Measurements from ENCODE around the gene ACTMAP.
"Not testable (repeated sequence)": the region's sequence is repeated elsewhere in the genome, so short reads cannot be mapped to it uniquely, and the experiment has no call there.

Gene ACTMAP

DNA sequence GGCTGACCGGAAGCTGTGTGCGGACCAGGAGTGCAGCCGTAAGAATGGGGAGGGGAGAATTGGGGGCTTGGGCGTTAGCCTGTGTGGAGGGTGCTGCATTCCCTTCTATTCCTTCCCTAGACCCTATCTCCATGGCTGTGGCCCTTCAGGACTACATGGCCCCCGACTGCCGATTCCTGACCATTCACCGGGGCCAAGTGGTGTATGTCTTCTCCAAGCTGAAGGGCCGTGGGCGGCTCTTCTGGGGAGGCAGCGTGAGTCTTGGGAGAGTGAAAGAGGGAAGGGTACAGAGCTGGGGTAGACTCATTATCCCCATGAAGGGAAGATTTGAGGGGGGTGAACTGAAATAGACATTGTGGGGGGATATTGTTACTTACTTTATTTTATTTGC lies 25.4 kb upstream of the ACTMAP start:
- no peak for DNase-seq (ENCODE audit: low spot score)

DNA sequence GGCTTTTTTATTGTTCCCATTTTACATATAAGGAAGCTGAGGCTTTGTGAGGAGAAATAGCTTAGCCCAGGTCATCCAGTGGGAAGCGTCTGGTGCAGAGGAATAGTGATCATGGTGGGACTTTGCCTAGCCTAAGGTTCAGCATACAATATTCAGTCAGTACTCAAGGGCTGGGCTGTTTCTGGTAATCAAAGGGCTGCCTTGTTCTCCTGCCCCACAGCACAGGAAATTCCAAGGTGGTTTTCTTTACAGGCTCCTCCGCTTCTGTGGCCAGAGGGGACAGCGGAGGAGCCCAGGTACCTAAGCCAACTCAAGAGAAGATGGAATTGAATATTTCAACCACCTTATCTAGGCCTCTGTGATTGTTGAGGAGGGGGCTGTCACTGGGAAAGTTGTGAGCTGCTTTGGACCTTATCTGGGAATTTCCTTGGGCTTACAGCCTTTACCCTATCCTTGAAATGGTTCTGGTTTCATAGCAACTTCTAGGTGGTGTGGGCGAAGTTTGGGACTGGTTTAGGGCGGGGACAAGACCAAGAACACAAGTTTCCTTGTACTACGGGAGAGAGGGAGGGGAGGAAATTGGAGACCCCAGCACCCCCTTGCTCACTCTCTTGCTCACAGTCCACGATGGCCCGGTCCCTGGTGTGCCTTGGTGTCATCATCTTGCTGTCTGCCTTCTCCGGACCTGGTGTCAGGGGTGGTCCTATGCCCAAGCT lies 24.8 kb upstream of the ACTMAP start, which contains the start of gene MIA:
MIA (plus strand) TSS at position 606 of the 716 bp plus-strand sequence; CDS start at position 628, 22 bp downstream.
- DNase-seq (ENCODE audit: low spot score), result no peak

DNA sequence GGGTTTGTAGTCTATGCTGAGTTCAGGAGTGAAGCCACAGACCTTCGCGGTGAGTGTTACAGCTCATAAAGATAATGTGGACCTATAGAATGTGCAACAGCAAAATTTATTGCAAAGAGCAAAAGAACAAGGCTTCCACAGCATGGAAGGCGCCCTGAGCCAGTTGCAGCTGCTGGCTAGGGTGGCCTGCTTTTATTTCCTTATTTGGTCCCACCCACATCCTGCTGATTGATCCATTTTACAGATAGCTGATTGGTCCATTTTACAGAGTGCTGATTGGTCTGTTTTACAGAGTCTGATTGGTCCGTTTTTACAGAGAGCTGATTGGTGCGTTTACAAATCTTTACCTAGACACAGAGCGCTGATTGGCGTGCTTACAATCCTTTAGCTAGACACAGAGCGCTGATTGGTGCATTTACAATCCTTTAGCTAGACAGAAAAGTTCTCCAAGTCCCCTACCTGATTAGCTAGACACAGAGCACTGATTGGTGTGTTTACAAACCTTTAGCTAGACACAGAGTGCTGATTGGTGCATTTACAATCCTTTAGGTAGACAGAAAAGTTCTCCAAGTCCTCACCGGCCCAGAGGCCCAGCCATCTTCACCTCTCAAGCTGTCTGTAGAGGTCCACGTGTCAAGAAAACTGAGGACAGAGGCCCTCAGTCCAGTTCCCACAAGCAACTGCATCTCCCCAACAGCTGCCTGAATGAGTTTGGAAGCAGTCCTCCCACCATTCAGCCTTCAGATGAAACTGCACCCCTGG lies 21.0 kb upstream of the ACTMAP start:
- not testable (repeated sequence) for DNase-seq (ENCODE audit: low spot score)

DNA sequence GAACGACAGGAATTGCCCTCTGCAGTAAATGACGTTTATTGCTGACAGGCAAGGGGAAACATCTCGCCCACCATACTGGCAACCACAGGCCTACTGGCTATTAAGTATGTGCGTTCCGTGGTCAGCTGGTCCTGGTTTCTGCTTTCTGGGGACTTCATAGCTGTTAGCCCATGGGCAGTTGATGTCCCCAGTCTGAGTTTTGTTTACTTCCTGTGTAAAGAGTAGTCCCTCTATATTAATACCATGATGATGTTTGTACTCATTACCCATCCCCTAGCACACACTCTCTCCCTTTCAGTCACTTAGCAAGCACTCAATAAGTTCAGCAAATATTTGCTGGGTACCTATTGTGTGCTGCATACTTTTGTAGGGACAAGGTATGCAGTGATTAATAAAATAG lies 18.6 kb upstream of the ACTMAP start:
- no peak for DNase-seq (ENCODE audit: low spot score)

DNA sequence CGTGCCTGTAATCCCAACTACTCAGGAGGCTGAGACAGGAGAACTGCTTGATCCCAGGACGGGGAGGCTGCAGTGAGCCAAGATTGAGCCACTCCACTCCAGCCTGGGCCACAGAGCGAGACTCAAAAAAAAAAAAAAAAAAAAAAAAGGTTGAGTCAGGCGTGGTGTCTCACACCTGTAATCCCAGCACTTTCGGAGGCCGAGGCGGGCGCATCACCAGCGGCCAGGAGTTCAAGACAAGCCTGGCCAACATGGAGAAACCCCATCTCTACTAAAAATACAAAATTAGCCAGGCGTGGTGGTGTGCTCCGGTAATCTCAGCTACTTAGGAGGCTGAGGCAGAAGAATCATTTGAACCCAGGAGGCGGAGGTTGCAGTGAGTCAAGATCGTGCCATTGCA lies 16.1 kb upstream of the ACTMAP start:
- DNase-seq (ENCODE audit: low spot score), result not testable (repeated sequence)

DNA sequence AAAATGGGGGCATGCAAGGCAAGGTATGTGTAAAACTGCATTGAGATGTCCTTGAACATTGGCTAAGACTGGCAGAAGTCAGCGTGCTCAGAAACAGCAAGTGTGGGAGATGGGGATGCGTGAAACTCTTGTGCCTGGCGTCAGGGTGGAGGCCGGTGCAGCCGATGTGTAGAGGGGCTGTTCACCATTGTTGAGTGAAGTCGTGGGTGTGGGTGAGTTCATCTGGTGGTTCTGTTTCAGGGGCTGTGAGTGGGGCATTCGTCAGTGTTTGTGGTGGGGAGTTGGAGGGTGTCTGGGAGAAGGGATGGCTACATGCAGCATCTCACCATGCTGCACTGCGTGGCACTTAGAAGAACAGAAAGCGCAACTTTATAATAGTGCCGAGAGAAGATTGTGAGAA lies 13.7 kb upstream of the ACTMAP start:
- no peak for DNase-seq (ENCODE audit: low spot score)

DNA sequence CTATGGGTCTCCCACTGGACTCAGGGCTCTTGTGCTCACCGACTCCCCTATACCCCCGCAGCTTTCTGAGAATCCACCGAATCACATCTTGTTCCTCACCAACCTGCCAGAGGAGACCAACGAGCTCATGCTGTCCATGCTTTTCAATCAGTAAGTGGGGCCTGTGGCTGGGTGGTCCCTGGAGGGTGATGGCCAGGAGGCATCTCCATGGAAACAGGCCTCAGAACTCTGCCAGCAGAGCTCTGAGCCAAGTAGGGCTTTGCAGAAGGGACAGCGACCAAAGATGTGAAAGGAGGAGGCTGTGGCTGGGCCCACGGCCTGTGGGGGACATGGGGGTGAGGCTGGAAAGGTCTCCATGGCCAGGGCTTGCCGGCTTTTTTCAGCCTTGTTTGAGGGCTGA lies 13.2 kb upstream of the ACTMAP start:
- no peak for DNase-seq (ENCODE audit: low spot score)

DNA sequence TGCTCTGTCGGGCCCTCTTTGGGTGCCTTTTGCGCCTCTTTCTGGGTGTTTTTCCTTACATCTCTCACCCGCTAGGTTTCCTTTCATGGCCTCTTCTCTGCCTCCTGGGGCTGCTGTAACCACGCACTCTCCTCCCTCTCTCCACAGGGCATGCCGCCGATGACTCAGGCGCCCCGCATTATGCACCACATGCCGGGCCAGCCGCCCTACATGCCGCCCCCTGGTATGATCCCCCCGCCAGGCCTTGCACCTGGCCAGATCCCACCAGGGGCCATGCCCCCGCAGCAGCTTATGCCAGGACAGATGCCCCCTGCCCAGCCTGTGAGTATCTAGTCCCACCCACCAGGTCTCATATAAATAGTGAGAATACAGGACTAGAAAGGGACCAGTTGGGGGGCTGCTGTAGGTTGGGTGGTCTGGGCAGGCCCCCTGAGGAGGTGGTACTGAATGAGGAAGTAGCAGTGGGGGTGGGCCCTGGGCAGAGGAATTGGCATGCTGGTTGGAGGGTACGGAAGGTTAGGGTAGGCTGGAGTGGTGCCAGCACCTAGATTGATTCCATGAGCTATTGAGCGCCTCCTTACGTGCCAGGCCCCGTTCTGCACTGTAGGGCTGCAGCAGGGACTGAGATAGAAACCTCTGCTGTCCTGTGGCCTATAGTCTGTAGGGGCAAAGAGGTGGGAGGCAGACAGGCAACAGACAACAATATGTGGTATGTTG lies 12.6 kb upstream of the ACTMAP start:
- no peak for DNase-seq (ENCODE audit: low spot score)

DNA sequence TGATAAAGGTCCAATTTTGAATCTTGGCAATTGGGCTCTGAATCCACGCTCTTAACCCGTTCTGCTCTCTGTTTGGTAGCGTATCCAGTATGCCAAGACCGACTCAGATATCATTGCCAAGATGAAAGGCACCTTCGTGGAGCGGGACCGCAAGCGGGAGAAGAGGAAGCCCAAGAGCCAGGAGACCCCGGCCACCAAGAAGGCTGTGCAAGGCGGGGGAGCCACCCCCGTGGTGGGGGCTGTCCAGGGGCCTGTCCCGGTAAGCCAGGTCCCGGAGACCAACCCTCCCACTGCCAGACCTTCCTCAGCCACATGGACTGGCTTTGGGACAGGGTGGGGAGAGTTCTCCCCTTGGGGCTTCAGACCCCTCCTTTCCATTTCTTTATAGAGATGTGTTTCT lies 9.1 kb upstream of the ACTMAP start:
- no peak for DNase-seq (ENCODE audit: low spot score)

DNA sequence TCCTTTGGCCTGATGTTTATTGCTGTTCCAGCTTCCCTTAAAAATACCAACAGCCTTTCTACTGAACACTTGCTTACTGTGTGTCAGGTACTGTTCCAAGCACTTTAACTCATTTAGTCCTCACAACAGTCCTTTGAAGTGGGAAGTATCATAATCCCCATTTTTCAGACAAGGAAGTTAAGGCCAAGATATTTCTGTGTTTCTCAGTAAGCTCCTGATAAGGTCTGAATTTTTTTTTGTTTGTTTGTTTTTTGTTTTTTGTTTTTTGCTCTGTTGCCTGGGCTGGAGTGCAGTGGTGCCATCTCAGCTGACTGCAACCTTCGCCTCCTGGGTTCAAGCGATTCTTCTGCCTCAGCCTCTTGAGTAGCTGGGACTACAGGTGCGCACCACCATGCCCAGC lies 8.2 kb upstream of the ACTMAP start:
- no peak for DNase-seq (ENCODE audit: low spot score)

DNA sequence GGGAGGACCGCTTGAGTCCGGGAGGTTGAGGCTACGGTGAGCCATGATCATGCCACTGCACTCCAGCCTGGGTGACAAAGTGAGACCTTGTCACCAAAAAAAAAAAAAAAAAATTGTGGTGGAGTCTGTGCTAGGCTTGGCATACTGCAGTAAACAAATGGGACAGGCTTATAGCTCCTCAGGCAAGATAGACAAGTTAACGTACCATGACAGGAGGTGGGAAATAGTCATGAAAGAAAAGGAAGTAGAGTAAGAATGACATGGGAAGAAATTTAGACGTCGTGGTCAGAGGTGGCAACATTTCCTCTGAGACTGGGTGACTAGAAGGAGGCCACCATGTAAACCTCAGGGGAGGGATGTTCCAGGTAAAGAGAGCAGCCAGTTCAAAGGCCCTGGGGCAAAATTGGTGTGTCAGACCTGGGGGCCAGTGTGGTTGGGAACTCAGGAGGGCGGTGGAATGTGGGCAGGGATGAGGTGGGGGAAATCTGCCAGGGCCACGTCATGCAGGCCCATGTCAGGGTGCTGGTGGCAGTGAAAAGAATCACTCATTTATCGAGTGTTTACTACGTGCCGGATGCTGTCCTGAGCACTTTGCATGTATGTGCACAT lies 6.3 kb upstream of the ACTMAP start:
- no peak for DNase-seq (ENCODE audit: low spot score)

DNA sequence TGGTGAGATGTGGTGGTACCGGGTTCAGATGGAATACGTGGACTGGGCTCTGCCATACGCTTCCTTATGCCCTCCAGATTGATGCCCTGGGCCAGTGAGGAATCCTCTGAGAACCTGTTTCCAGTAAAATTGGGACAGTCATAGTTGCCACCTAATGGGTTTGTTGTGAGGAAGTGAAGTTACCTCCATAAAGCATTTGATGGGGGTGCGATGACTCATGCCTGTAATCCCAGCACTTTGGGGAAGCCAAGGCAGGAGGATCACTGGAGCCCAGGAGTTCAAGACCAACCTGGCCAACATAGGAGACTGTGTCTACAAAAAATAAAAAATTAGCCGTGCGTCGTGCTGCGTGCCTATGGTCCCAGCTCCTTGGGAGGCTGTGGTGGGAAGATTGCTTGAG lies 5.5 kb upstream of the ACTMAP start:
- DNase-seq (ENCODE audit: low spot score), result no peak

DNA sequence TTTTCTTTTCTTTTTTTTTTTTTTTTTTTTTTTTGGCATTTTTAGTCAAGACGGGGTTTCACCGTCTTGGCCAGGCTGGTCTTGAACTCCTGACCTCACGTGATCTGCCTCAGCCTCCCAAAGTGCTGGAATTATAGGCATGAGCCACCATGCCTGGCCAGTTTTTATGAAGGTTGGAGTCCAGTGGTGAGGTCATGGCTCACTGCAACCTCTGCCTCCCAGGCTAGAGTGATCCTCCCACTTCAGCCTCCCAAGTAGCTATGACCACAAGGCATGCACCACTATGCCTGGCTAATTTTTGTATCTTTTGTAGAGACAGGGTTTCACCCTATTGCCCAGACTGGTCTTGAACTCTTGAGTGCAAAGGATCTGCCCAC lies 5.0 kb upstream of the ACTMAP start:
- DNase-seq (ENCODE audit: low spot score), result no peak

DNA sequence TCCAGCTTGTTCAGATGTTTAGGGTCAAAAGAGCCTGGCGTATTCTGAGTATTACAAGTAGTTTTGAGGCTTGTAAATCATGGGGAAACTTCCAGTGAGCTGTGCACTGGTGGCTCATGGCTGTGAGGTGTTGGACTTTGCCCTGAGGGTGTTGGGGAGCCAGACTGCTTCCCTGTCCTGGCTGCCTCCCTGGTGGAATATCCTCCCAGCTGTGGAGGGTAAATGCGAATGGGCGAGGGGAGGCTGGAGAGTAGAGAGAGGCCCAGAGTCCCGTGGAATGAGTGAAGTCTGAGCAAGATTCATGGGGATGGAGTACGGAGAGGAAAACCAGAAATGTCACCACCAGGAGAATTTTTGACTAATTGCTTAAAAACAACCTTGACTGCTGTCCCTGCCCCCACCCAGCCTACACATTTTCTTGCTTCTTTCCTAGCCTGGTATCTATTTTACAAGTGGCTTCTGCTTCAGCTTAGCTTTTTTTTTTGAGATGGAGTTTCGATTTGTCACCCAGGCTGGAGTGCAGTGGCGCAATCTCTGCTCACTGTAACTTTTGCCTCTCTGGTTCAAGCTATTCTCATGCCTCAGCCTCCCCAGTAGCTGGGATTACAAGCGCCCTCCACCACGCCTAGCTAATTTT lies 4.5 kb upstream of the ACTMAP start:
- DNase-seq (ENCODE audit: low spot score), result no peak

DNA sequence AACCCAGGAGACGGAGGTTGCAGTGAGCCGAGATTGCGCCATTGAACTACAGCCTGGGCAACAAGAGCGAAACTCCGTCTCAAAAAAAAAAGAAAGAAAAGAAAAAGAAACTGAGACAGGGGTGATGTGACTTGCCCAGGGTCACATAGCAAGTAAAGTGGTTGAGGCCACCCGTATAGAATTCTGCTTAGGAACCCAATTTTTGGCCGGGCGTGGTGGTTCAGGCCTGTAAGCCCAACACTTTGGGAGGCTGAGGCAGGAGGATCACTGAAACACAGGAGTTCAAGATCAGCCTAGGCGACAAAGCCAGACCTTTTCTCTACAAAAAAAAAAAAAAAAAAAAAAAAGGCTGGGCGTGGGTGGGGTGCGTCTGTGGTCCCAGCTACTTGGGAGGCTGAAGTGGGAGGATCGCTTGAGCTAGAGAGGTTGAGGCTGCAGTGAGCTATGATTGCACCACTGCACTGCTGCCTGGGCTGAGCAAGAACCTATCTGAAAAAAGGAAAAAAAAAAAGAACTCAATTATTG lies 2.0 kb upstream of the ACTMAP start:
- no peak for DNase-seq (ENCODE audit: low spot score)

DNA sequence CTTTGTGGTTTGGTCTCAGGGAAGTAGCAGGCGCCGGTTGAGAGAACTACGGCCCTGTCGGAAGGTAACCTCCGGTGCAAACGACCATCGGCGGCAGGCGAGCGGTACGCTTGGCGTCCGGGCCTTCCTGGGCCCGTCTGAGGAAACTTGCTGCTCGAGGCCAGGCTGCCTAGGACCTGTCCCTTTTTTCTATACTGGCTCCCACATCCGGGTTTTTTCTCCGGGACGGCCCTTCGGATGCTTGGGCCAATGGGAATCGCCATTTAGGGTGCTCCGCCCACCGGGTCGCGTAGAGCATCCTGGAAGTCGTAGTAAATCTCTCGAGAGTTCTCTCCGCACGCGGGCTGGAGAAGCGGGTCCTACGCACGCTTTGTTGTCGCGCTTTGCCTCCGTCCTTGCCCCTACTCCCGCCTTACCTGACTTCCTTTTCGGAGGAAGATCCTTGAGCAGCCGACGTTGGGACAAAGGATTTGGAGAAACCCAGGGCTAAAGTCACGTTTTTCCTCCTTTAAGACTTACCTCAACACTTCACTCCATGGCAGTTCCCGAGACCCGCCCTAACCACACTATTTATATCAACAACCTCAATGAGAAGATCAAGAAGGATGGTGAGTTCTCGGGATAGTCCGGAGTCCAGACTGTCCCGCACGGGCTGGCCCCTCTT lies 729 bp upstream of the ACTMAP start, which contains the start of gene SNRPA:
SNRPA (plus strand) TSS at position 330 of the 664 bp plus-strand sequence; CDS start at position 536, 206 bp downstream.
- DNase-seq (ENCODE audit: low spot score), result no peak

DNA sequence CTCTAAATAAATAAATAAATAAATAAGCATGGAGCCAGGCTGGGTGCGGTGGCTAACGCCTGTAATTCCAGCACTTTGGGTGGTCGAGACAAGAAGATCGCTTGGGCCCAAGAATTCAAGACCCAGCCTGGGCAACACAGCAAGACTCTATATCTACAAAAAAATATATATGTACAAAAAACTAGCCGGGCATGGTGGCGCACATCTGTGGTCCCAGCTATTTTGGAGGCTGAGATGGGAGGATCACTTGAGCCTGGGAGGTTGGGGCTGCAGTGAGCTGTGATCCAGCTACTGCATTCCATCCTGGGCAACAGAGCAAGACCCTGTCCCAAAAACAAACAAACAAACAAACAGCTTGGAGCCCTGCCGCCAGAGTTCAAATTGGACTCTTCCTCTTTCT lies 2.7 kb downstream of the ACTMAP start:
- DNase-seq (ENCODE audit: low spot score), result no peak

DNA sequence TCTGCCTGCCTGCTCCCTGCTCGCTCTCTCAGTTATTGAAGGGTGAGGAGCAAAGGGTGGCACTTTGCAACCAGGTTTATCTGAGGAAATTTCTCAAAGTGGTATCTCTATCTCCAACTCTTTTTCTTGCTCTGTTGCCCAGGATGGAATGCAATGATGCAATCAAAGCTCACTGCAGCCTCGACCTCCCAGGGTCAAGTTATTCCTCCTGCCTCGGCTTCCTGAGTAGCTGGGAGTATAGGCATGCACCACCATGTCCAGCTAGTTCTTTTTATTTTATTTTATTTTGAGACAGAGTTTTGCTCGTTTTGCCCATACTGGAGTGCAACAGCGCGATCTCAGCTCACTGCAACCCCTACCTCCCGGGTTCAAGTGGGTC lies 4.9 kb downstream of the ACTMAP start:
- DNase-seq (ENCODE audit: low spot score), result no peak

DNA sequence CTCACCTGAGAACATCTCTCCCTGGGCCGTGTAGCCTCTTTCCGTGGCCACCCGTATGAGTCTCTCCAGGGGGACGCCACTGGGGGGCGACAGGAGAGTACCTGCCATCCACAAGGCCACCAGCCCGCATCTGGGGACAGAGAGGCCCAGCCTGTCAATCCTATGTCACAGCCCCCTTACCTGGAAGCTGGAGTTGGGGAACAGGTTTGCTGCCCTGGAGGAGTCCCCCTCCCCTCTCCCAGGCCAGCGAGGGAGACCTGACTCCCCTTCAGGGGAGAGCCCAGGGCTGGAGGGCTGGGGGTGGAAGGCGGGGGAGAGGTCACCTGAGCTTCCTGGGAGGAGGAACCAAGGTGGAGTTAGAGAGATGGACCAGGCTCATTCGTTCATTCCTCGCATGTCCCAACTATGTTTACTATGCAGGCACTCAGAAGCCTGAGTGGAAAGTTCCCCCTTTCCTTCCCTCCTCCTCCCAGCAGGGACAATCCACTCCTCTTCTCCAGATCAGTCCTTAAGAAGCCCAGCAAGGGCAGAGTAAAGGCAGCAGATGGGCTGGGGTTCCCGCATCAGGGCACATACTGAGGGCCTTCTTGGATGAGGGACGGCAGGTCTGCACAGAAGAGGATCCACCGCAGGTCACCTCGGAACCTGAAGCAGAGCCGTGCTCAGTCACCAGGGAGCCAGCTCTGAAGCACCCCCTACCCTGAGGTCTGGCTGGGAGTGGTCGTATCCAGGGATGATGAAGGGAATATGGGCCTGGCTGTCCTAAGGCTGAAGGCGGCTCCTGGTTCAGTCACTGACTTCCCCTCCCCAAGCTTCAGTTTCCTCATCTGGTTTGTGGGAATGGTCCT lies 5.5 kb downstream of the ACTMAP start:
- DNase-seq (ENCODE audit: low spot score), result no peak

DNA sequence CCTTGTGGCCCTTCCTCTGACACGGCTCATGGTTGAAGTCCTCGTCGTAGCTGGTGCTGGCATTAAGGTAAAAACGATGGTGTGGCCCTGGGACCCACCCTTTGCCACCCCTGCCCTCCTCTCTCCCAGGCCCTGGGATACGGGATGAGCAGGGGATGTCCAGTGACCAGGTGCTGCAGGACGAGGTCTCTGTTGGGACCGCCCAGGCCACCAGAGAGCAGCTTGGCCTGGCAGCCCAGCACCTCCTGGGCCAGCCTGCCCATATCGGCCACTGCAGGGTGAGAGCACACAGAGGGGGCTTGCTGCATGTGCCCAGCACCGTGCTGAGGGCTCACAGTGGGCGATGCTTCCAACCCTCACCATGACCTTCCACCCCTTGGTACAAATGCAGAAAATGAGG lies 6.4 kb downstream of the ACTMAP start:
- no peak for DNase-seq (ENCODE audit: low spot score)

Data from left forelimb (tissue), 1 donor.